Fibroblast of lung (primary cell): ENCODE results near the gene CDK1. TPM values are rescaled to one million over a fixed set of nuclear protein-coding genes. Genes with fewer than 3 reads are reported as not detected.

ENCODE experiments used
- DNase-seq, 2 donors: peaks; one replicate each; pipeline versions ENCODE4 v3.0.0 to v3.0.0-alpha.2; 2010; ENCODE audit warnings: low read depth in 2 of 2
- H2AFZ ChIP-seq: 2 replicates; pipeline ENCODE4 v1.5.1; 2012; ENCODE audit warnings: low read length, control low read depth, inconsistent platforms
- H3K27ac ChIP-seq: 2 replicates; pipeline ENCODE4 v1.5.1; 2011; ENCODE audit warnings: low read length, control low read depth; ENCODE audit not compliant: insufficient read depth
- H3K27me3 ChIP-seq: 2 replicates; pipeline ENCODE4 v1.5.1; 2011; ENCODE audit warnings: mild to moderate bottlenecking, low read length; ENCODE audit not compliant: control insufficient read depth, insufficient read depth
- H3K36me3 ChIP-seq: 2 replicates; pipeline ENCODE4 v1.5.1; 2011; ENCODE audit warnings: low read length; ENCODE audit not compliant: control insufficient read depth, insufficient read depth
- H3K4me1 ChIP-seq: 2 replicates; pipeline ENCODE4 v1.5.1; 2011; ENCODE audit warnings: low read length; ENCODE audit not compliant: control insufficient read depth, insufficient read depth; ENCODE audit errors: extremely low read depth
- H3K4me2 ChIP-seq: 2 replicates; pipeline ENCODE4 v1.5.1; 2011; ENCODE audit warnings: low read length, control low read depth; ENCODE audit not compliant: insufficient read depth; ENCODE audit errors: extremely low read depth
- H3K4me3 ChIP-seq, 4 experiments: fragments of 200-600 bp in 1 of 4; sonication (generic) in 1 of 4; replicated peaks in 1 of 4; 2 replicates each; pipeline ENCODE4 v1.5.1; 2011 to 2016; ENCODE audit warnings: low read length in 4 of 4, low read depth in 3 of 4, mild to moderate bottlenecking in 3 of 4, control low read depth in 2 of 4, inconsistent platforms in 1 of 4, mixed read lengths in 1 of 4; ENCODE audit not compliant: insufficient read depth in 1 of 4; ENCODE audit errors: control extremely low read depth in 1 of 4
- H3K79me2 ChIP-seq: 2 replicates; pipeline ENCODE4 v1.5.1; 2012; ENCODE audit warnings: mild to moderate bottlenecking, low read length, inconsistent platforms; ENCODE audit not compliant: control insufficient read depth, insufficient read depth
- H3K9ac ChIP-seq: 2 replicates; pipeline ENCODE4 v1.5.1; 2011; ENCODE audit warnings: mild to moderate bottlenecking, low read length, control low read depth; ENCODE audit not compliant: insufficient read depth
- H3K9me3 ChIP-seq: 2 replicates; pipeline ENCODE4 v1.5.1; 2012; ENCODE audit warnings: low read depth, low read length; ENCODE audit not compliant: control insufficient read depth, insufficient read depth
- H4K20me1 ChIP-seq: 2 replicates; pipeline ENCODE4 v1.5.1; 2011; ENCODE audit warnings: low read length; ENCODE audit not compliant: control insufficient read depth, insufficient read depth; ENCODE audit errors: extremely low read depth
- CTCF ChIP-seq, 2 donors: IDR thresholded peaks in 1 of 2; conservative IDR thresholded peaks in 1 of 2; 1 replicate in 1 of 2; 2 replicates in 1 of 2; pipeline ENCODE4 v1.5.1; 2011 to 2012; ENCODE audit warnings: low read length in 2 of 2, control low read depth in 1 of 2, inconsistent platforms in 1 of 2, low read depth in 1 of 2, mild to moderate bottlenecking in 1 of 2
- EZH2 ChIP-seq: IDR thresholded peaks from 2 replicates; pipeline ENCODE4 v1.5.1; 2012; ENCODE audit warnings: low read length, control low read depth, mild to moderate bottlenecking; ENCODE audit errors: missing control alignments
- polyA minus RNA-seq: library from RNA; depleted of rRNA, polyadenylated mRNA; stranded (reverse); fragments of >200 nt; gene quantifications from 2 replicates; pipeline ENCODE4 v1.2.3, GENCODE V29; 2011; ENCODE audit warnings: low replicate concordance
- polyA plus RNA-seq, 2 donors: library from polyadenylated mRNA; depleted of rRNA in 1 of 2; stranded (reverse) in 1 of 2; unstranded in 1 of 2; fragments of >200 nt; gene quantifications; 2 replicates each; pipeline ENCODE4 v1.2.1, GENCODE V29; 2011 to 2012; ENCODE audit warnings: missing spikeins in 1 of 2
- total RNA-seq: library from RNA; depleted of rRNA; stranded (reverse); fragments of >200 nt; gene quantifications from 2 replicates; pipeline ENCODE4 v1.2.1, GENCODE V29; 2014

Gene CDK1
- total RNA-seq (4.4 and 13.9 TPM in 2 replicates), polyA plus RNA-seq (14.8 and 42.4 TPM in 2 replicates), polyA minus RNA-seq (2.1 TPM in 1 of 2 replicates, not detected in the other)
- 9.3 and 31.6 TPM in 2 replicates for polyA plus RNA-seq (2012)

GRCh38 chr10:60778214-60778970 is at the start of gene CDK1:
CDK1 (plus strand) TSS chr10:60778478; CDS start chr10:60780166, 1,688 bp downstream.
- peak; percentile 99 for DNase-seq
- Histone ChIP-seq H3K4me2 (peak within 1 kb of the TSS; percentile 88), H3K36me3 (no peaks in the 10 kb centered on the region), H3K27me3 (no peaks in the 10 kb centered on the region), H3K9ac (peak within 1 kb of the TSS; percentile 69), H3K4me1 (peaks cover 9% of the 10 kb centered on the region), H4K20me1 (no peaks in the 10 kb centered on the region), H3K79me2 (peaks cover 51% of the 10 kb centered on the region), H3K4me3 (peak within 1 kb of the TSS; percentile 70 to 87 (median 75)), H3K27ac (peak within 1 kb of the TSS; percentile 77), H2AFZ (peak within 1 kb of the TSS; percentile 80), H3K9me3 (no peaks in the 10 kb centered on the region)
- no peak for TF ChIP-seq EZH2
- TF ChIP-seq CTCF (conservative IDR thresholded peaks at IDR 0.05 in 1 of 2, IDR thresholded peaks at IDR 0.05 in 1 of 2; ENCODE audit: low read depth in 1 of 2, low read length in 2 of 2) = no peak

DNA sequence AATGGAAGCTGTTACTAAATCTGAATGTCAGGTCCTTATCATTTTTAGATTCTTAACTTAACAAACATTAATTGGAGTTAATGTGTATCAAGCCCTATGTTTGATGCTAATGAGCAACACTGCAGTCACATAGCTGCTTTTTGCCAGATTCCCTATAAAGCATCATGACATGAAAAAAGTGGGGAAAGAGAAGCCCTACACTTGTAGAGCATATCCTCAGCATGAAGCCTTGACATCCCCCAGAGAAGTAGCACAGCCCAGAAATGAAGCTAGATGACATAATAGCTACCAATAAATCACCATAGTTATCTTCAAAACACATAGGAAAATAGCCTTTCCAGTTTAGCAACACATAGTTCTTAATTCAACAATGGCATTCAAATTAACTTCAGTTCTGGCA is 49.2 kb upstream of the CDK1 start:
- no peaks in the 10 kb centered on the region for H3K79me2 ChIP-seq
- H3K27ac ChIP-seq = no peak overlapping the region
- no peaks in the 10 kb centered on the region for H3K36me3 ChIP-seq
- no peak overlapping the region for H3K4me3 ChIP-seq
- H2AFZ ChIP-seq = no peak overlapping the region
- H3K4me2 ChIP-seq = no peak overlapping the region
- no peak for TF ChIP-seq EZH2
- TF ChIP-seq CTCF (conservative IDR thresholded peaks at IDR 0.05 in 1 of 2, IDR thresholded peaks at IDR 0.05 in 1 of 2; ENCODE audit: low read depth in 1 of 2, low read length in 2 of 2) = no peak
- H3K4me1 ChIP-seq = no peaks in the 10 kb centered on the region
- H3K9me3 ChIP-seq = no peaks in the 10 kb centered on the region
- H3K9ac ChIP-seq = no peak overlapping the region
- no peaks in the 10 kb centered on the region for H4K20me1 ChIP-seq
- H3K27me3 ChIP-seq = peaks cover 26% of the 10 kb centered on the region
- DNase-seq = no peak

DNA sequence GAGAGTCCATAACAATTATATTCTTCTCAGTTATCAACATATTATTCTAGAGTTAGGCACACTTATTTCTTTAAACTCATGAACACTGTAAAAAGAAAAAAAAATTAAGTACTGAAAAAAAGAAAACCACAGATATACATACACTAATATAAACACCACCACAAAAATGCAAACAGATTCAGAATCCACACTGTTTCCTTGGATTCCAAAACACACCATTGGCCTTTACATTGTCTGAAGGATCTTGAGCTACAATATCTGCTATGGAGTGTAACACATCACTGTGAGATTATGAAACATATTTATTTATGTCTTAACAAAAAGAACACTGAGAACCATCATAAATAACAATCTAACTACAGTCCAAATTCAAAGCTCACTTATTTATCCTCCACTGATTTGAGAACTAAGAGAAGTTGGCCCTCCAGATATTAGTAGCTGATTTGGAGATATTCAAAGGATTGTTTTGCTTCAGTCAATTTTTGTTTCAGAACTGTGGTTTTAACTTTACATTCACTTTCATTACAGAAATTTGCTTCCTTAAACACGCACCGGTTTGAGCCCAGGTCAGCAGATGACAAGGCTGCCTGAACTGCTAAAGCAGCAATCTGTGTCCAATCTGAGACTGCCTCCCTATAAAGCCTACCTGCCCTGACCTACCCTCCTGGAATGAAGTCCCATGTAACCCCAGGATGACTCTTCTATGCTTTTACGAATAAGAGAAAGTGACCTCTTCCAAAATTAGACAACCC is 47.0 kb upstream of the CDK1 start:
- peaks cover 31% of the 10 kb centered on the region for H3K27me3 ChIP-seq

More for the DNA sequence above, 47.0 kb upstream of the CDK1 start:
- no peak overlapping the region for H3K4me3 ChIP-seq
- no peaks in the 10 kb centered on the region for H3K79me2 ChIP-seq
- TF ChIP-seq EZH2 = peak; percentile 38
- TF ChIP-seq CTCF (conservative IDR thresholded peaks at IDR 0.05 in 1 of 2, IDR thresholded peaks at IDR 0.05 in 1 of 2; ENCODE audit: low read depth in 1 of 2, low read length in 2 of 2) = no peak
- H2AFZ ChIP-seq = no peak overlapping the region
- DNase-seq = peak in 1 of 2 donors; percentile 10
- no peaks in the 10 kb centered on the region for H3K4me1 ChIP-seq
- no peak overlapping the region for H3K9ac ChIP-seq
- H3K36me3 ChIP-seq = no peaks in the 10 kb centered on the region
- H3K9me3 ChIP-seq = no peaks in the 10 kb centered on the region
- no peak overlapping the region for H3K4me2 ChIP-seq
- H3K27ac ChIP-seq = no peak overlapping the region
- H4K20me1 ChIP-seq = no peaks in the 10 kb centered on the region
